ENCODE measurements around the gene PDE4D.

PDE4D gene

GRCh38 chr5:59711310-59711709, 182.2 kb downstream of the PDE4D start:
- TF ChIP-seq ZFX (IDR thresholded peaks at IDR 0.05; ENCODE audit: borderline replicate concordance) (no peak), CTCF (IDR thresholded peaks at IDR 0.05) (no peak)
- no peak overlapping the region for H3K27ac ChIP-seq

DNA sequence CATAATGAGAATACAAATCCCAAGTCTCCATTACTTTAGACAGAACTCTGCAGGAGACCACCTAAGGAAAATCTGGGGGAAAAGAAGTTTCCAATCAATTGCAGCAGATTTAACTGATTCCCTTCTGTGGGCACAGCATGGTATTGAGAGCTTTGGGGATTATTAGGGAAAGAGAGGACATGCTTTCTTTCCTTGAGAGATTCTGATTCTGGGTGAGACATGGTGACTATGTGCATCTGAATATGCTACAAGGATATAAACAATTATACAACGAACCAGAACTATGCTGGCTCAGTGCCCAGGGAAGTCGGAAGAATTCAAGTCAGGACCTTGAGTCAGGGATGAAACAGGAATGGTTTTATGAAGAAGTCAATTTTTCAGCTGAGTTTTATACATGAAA, 183.7 kb downstream of the PDE4D start:
- H3K27ac ChIP-seq: no peak overlapping the region
- TF ChIP-seq ZFX (IDR thresholded peaks at IDR 0.05; ENCODE audit: borderline replicate concordance) (no peak), CTCF (IDR thresholded peaks at IDR 0.05) (no peak)

DNA sequence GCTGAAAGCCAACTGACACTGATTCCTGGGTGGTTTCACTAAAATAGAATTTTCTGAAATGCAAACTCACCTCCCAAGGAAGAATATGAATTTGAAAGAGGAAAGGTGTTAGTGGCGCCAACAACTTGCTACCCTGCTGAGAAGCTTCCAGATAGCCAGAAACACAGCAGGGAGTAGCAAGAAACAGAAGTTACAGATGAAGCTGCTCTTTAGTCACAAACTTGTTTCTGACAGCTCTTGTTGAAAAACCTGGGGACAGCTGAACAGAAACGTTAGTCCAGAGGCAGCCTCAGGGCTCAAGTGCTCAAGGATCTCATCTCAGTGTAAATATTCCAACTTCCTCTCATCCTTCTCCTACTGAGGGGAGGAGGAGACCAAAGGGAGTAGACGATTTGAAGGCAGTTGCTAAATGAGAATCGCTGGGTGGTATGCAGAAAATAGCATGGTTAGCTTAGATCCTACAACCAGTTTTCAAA, 184.1 kb downstream of the PDE4D start:
- no peak overlapping the region for H3K27ac ChIP-seq
- TF ChIP-seq ZFX (IDR thresholded peaks at IDR 0.05; ENCODE audit: borderline replicate concordance): no peak
- no peak for TF ChIP-seq CTCF (IDR thresholded peaks at IDR 0.05)

DNA sequence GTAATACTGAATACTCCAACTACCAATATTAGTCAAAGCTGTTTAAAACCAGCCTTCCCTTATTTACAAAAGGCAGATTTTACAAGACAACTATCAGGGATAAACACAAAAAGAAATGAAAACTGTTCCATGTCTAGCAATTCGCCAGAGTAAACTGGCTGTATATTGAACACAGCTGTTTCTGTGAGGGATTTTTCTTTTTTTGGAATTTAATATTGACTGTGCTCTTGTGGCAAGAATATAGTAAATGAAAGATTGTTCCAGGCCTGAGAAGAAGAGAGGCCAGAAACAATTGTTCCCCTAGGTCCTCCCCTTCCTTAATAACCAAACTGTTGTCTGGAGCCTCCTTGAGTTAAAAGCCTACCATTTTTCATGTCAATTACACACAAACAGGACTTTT, 188.6 kb downstream of the PDE4D start:
- TF ChIP-seq CTCF (IDR thresholded peaks at IDR 0.05) (no peak), ZFX (IDR thresholded peaks at IDR 0.05; ENCODE audit: borderline replicate concordance) (no peak)
- H3K27ac ChIP-seq: no peak overlapping the region

DNA sequence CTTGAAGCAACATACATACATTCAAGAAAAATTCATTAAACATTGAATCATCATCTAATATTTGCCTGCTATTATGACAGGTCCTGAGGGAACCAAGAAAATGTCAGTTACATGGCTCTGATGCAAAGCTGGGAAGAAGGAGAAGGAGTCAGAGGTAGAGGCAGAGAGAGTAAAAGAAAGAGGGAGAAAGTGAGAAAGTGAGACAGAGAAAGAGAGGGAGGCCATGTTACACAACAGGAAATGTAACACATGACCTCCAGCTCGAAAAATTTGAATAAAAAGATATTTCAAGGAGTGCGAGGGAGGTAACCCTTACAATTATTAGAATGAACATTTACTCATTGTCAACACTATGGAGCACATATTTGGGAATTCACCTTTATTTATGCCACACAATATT, 189.7 kb downstream of the PDE4D start:
- no peak for TF ChIP-seq ZFX (IDR thresholded peaks at IDR 0.05; ENCODE audit: borderline replicate concordance)
- H3K27ac ChIP-seq: no peak overlapping the region

GRCh38 chr5:59698207-59699178, 195.0 kb downstream of the PDE4D start:
- no peak for TF ChIP-seq CTCF (IDR thresholded peaks at IDR 0.05)
- TF ChIP-seq ZFX (IDR thresholded peaks at IDR 0.05; ENCODE audit: borderline replicate concordance): no peak
- H3K27ac ChIP-seq: no peak overlapping the region

DNA sequence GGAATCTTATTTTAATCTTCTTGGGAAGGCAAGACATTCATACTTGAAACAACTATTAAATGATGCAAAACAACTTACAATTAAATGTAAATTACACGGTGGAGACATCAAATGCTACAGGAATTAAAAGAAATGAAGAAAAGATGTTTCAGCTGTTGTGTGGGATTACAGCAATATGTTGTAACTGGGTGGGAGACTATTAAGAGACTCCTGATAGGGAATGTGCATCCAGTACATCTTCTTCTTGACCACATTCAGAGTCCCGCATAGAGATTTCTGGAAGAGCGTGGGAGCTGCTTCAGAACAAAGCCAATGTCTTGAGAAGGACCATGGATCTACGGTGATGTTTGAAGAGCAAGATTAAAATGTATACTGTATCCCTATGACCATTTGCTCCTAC, 199.1 kb downstream of the PDE4D start:
- TF ChIP-seq CTCF (IDR thresholded peaks at IDR 0.05) (no peak), ZFX (IDR thresholded peaks at IDR 0.05; ENCODE audit: borderline replicate concordance) (no peak)
- H3K27ac ChIP-seq: no peak overlapping the region

Data from 22Rv1 (cell line).